HepG2 (cell line): Measurements from ENCODE around the gene CAMTA1. TPM values are rescaled to one million over a fixed set of nuclear protein-coding genes. Genes with fewer than 3 reads are reported as not detected.

Experiments used
- ATAC-seq: fragments of 200-7000 bp; cut with Tn5 transposase; 3 replicates; pipeline ENCODE4 v1.9.1; 2020; ENCODE audit warnings: mild to moderate bottlenecking, moderate library complexity
- BruUV-seq: library from RNA; stranded (reverse); fragments of 400-500 nt; replicated peaks from 2 replicates; lab custom pipeline; 2021; lab: Mats Ljungman, UMichigan
- CTCF ChIA-PET: fragments of 300-600 bp; formaldehyde crosslinking; extraction: SDS; loops from one replicate; lab custom pipeline; 2021; ENCODE audit warnings: low total read pairs, inconsistent platforms, low intra/inter-chr PET ratio; lab: Yijun Ruan, JAX
- POLR2A ChIA-PET: fragments of 350-600 bp; sonication (Branson Sonifier 250); formaldehyde crosslinking; loops from one replicate; lab custom pipeline; 2020; ENCODE audit warnings: antibody characterized with exemption, inconsistent platforms; lab: Yijun Ruan, JAX
- DNase-seq: peaks from one replicate; pipeline ENCODE4 v3.0.0-alpha.2; 2015; ENCODE audit warnings: low spot score
- FAIRE-seq: peaks from 3 replicates; lab custom pipeline; 2011; peaks lifted over from hg19 to GRCh38; lab: Jason Lieb, UNC
- H2AFZ ChIP-seq: one replicate; pipeline ENCODE4 v1.6.1; 2011; ENCODE audit warnings: low read length, inconsistent platforms
- H3K27ac ChIP-seq: fragments of 300-600 bp; 3 replicates; pipeline ENCODE4 v1.8.0; 2011; ENCODE audit warnings: mixed run types, mild to moderate bottlenecking, mixed read lengths, low read length, inconsistent platforms; ENCODE audit not compliant: insufficient read depth; ENCODE audit errors: extremely low read length
- H3K27me3 ChIP-seq, 2 experiments: fragments of 200-600 bp in 1 of 2; 2 replicates in 1 of 2; 3 replicates in 1 of 2; pipeline versions ENCODE4 v1.6.0 to v1.8.0; 2011; ENCODE audit warnings: low read length in 2 of 2, mild to moderate bottlenecking in 2 of 2, moderate library complexity in 2 of 2, inconsistent platforms in 1 of 2; ENCODE audit not compliant: insufficient read depth in 2 of 2, control insufficient read depth in 1 of 2
- H3K36me3 ChIP-seq, 2 experiments: fragments of 200-600 bp in 1 of 2; replicated peaks in 1 of 2; 2 replicates in 1 of 2; 3 replicates in 1 of 2; pipeline versions ENCODE4 v1.5.1 to v1.8.0; 2011; ENCODE audit warnings: low read length in 2 of 2, inconsistent platforms in 1 of 2; ENCODE audit not compliant: insufficient read depth in 2 of 2, control insufficient read depth in 1 of 2
- H3K4me1 ChIP-seq: 2 replicates; pipeline ENCODE4 v1.5.1; 2012; ENCODE audit warnings: low read length, inconsistent platforms; ENCODE audit not compliant: insufficient read depth
- H3K4me2 ChIP-seq: 2 replicates; pipeline ENCODE4 v1.6.0; 2011; ENCODE audit warnings: low read depth, low read length, inconsistent platforms
- H3K4me3 ChIP-seq, 3 experiments: fragments of 200-600 bp in 1 of 3; sonication (generic), shearing (Covaris generic) in 1 of 3; replicated peaks in 1 of 3; 2 replicates each; pipeline ENCODE4 v1.5.1; 2011 to 2016; ENCODE audit warnings: low read length in 3 of 3, inconsistent platforms in 2 of 3, low read depth in 2 of 3, mild to moderate bottlenecking in 2 of 3, control low read depth in 1 of 3, mixed read lengths in 1 of 3; ENCODE audit not compliant: insufficient read depth in 1 of 3
- H3K79me2 ChIP-seq: one replicate; pipeline ENCODE4 v1.6.1; 2011; ENCODE audit warnings: low read length, inconsistent platforms; ENCODE audit not compliant: insufficient read depth
- H3K9ac ChIP-seq: 2 replicates; pipeline ENCODE4 v1.6.0; 2011; ENCODE audit warnings: mild to moderate bottlenecking, low read depth, low read length, inconsistent platforms; ENCODE audit not compliant: insufficient read depth
- H3K9me3 ChIP-seq: 2 replicates; pipeline ENCODE4 v1.5.1; 2012; ENCODE audit warnings: mild to moderate bottlenecking, low read length
- H4K20me1 ChIP-seq: 2 replicates; pipeline ENCODE4 v1.6.0; 2011; ENCODE audit warnings: inconsistent platforms, mild to moderate bottlenecking, low read length, moderate library complexity; ENCODE audit not compliant: insufficient read depth
- AKAP8 ChIP-seq: sonication (generic); formaldehyde crosslinking; IDR thresholded peaks from 2 replicates; pipeline ENCODE4 v1.5.1; 2020; ENCODE audit warnings: mild to moderate bottlenecking, missing genetic modification reagents
- DMAP1 ChIP-seq: IDR thresholded peaks from 2 replicates; pipeline ENCODE4 v1.6.1; 2016
- IRF2 ChIP-seq: IDR thresholded peaks from 2 replicates; pipeline ENCODE4 v1.6.1; 2018; ENCODE audit warnings: missing genetic modification reagents, missing compliant biosample characterization
- NR2F6 ChIP-seq, 2 experiments: IDR thresholded peaks; 2 replicates each; pipeline ENCODE4 v1.6.1; 2016; ENCODE audit warnings: antibody characterized with exemption in 1 of 2, mild to moderate bottlenecking in 1 of 2
- RFX5 ChIP-seq: IDR thresholded peaks from 2 replicates; pipeline ENCODE4 v1.6.1; 2011; ENCODE audit warnings: low read depth, low read length, improper control_type of control experiment
- RNF219 ChIP-seq: sonication (generic); formaldehyde crosslinking; IDR thresholded peaks from 2 replicates; pipeline ENCODE4 v1.5.0; 2020; ENCODE audit warnings: mild to moderate bottlenecking, missing genetic modification reagents
- ZNF121 ChIP-seq: sonication (generic); formaldehyde crosslinking; IDR thresholded peaks from 2 replicates; pipeline ENCODE4 v1.5.0; 2020; ENCODE audit warnings: mild to moderate bottlenecking, missing genetic modification reagents
- ZNF383 ChIP-seq: sonication (generic); formaldehyde crosslinking; IDR thresholded peaks from 2 replicates; pipeline ENCODE4 v1.4.0; 2020; ENCODE audit warnings: missing genetic modification reagents, mild to moderate bottlenecking, borderline replicate concordance
- ZNF629 ChIP-seq: sonication (generic); formaldehyde crosslinking; conservative IDR thresholded peaks from 2 replicates; pipeline ENCODE4 v1.5.0; 2020; ENCODE audit warnings: missing genetic modification reagents
- ZNF672 ChIP-seq: sonication (generic); formaldehyde crosslinking; IDR thresholded peaks from 2 replicates; pipeline ENCODE4 v1.8.1; 2022; ENCODE audit warnings: missing genetic modification reagents
- WGBS: methylation state at CpG from one replicate; pipeline ENCODE4 v1.1.6; 2017; ENCODE audit warnings: low lambda C conversion rate; 5-methylcytosine and 5-hydroxymethylcytosine counted together
- in situ Hi-C: cut with HindIII; loops from 2 replicates; pipeline ENCODE4 v1.10.0; 2017; ENCODE audit warnings: low pct_unique_long_range_greater_than_20kb; ENCODE audit not compliant: extremely low pct_ligation_motif_present
- intact Hi-C: fragments of 100-400 bp; cut with micrococcal nuclease; formaldehyde crosslinking; loops from one replicate; pipeline ENCODE4 v1.10.0; 2022; ENCODE audit not compliant: unreplicated experiment
- polyA plus RNA-seq, 8 experiments: library from polyadenylated mRNA; depleted of rRNA in 3 of 8; stranded (reverse) in 7 of 8; unstranded in 1 of 8; fragments of >200 nt; fragmentation: Illumina TruSeq in 4 of 8; extraction: Trizol in 4 of 8; gene quantifications; 2 replicates each; pipeline versions ENCODE4 v1.2.1 to v1.2.3, GENCODE V29; 2011 to 2016; ENCODE audit warnings: low read depth in 4 of 8, missing spikeins in 1 of 8, mixed read lengths in 1 of 8; ENCODE audit not compliant: insufficient read depth in 1 of 8
- total RNA-seq, 5 experiments: library from RNA; depleted of rRNA; stranded (reverse); fragments of >200 nt; fragmentation: Illumina TruSeq; extraction: Trizol; gene quantifications; 2 replicates each; pipeline ENCODE4 v1.2.3, GENCODE V29; 2016; ENCODE audit warnings: low read depth in 1 of 5
- TF ChIP-seq, protein P1 (sequence below): sonication (generic); formaldehyde crosslinking; IDR thresholded peaks from 2 replicates; pipeline ENCODE4 v1.5.0; 2020; ENCODE audit warnings: missing genetic modification reagents
- TF ChIP-seq, protein P2 (sequence below): IDR thresholded peaks from 2 replicates; pipeline ENCODE4 v1.6.1; 2016; ENCODE audit warnings: missing biosample characterization, missing genetic modification reagents, low read depth
- TF ChIP-seq, protein P3 (sequence below): sonication (generic); formaldehyde crosslinking; IDR thresholded peaks from 2 replicates; pipeline ENCODE4 v1.4.0; 2020; ENCODE audit warnings: mild to moderate bottlenecking, missing genetic modification reagents

Gene CAMTA1
- total and polyA plus RNA-seq, 2 of the 13 experiments (the other 11 are each of a cell fraction or from before 2014, with no cell fraction given), result 25.0 to 36.4 TPM

GRCh38 chr1:6924891-6925290 lies 139.6 kb downstream of the CAMTA1 start:
- ChIA-PET POLR2A (no interaction called here), CTCF (no interaction called here)
- Histone ChIP-seq H3K4me1 (no peaks in the 10 kb centered on the region), H3K4me2 (no peak overlapping the region), H3K27me3 (peaks cover 0 to 21% of the 10 kb centered on the region in 2 experiments; a peak in 3 of 5 replicates), H3K4me3 (no peak overlapping the region), H3K9me3 (no peaks in the 10 kb centered on the region), H3K79me2 (no peaks in the 10 kb centered on the region), H4K20me1 (no peaks in the 10 kb centered on the region), H3K36me3 (no peaks in the 10 kb centered on the region), H2AFZ (no peak overlapping the region), H3K27ac (no peak overlapping the region), H3K9ac (no peak overlapping the region)
- no TSS peak for BruUV-seq
- ATAC-seq (no peak), FAIRE-seq (no peak), DNase-seq (no peak)
- intact Hi-C loops (no loop called here), in situ Hi-C loops (no loop called here)
- WGBS, result 31% methylated on average over 4 of the region's 4 CpGs
- TF ChIP-seq ZNF629 (CRISPR knock-in tag), result no peak
- no peak for TF ChIP-seq AKAP8
- TF ChIP-seq, protein P1, sequence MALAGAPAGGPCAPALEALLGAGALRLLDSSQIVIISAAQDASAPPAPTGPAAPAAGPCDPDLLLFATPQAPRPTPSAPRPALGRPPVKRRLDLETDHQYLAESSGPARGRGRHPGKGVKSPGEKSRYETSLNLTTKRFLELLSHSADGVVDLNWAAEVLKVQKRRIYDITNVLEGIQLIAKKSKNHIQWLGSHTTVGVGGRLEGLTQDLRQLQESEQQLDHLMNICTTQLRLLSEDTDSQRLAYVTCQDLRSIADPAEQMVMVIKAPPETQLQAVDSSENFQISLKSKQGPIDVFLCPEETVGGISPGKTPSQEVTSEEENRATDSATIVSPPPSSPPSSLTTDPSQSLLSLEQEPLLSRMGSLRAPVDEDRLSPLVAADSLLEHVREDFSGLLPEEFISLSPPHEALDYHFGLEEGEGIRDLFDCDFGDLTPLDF (CRISPR knock-in tag), result no peak
- TF ChIP-seq, protein P2, sequence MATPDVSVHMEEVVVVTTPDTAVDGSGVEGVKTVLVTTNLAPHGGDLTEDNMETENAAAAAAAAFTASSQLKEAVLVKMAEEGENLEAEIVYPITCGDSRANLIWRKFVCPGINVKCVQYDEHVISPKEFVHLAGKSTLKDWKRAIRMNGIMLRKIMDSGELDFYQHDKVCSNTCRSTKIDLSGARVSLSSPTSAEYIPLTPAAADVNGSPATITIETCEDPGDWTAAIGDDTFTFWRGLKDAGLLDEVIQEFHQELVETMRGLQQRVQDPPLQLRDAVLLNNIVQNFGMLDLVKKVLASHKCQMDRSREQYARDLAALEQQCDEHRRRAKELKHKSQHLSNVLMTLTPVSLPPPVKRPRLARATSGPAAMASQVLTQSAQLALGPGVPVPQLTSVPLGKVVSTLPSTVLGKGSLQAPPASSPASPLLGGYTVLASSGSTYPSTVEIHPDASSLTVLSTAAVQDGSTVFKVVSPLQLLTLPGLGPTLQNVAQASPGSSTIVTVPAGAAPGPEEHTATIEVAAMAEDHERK (CRISPR knock-in tag), result no peak
- no peak for TF ChIP-seq ZNF672 (CRISPR knock-in tag)
- no peak for TF ChIP-seq NR2F6 (IDR thresholded peaks at IDR 0.05)
- TF ChIP-seq NR2F6 (CRISPR knock-in tag; IDR thresholded peaks at IDR 0.05), result no peak
- no peak for TF ChIP-seq DMAP1 (CRISPR knock-in tag)
- no peak for TF ChIP-seq ZNF383 (CRISPR knock-in tag)
- TF ChIP-seq RNF219, result no peak
- TF ChIP-seq ZNF121 (CRISPR knock-in tag), result no peak
- TF ChIP-seq RFX5, result no peak
- TF ChIP-seq, protein P3, sequence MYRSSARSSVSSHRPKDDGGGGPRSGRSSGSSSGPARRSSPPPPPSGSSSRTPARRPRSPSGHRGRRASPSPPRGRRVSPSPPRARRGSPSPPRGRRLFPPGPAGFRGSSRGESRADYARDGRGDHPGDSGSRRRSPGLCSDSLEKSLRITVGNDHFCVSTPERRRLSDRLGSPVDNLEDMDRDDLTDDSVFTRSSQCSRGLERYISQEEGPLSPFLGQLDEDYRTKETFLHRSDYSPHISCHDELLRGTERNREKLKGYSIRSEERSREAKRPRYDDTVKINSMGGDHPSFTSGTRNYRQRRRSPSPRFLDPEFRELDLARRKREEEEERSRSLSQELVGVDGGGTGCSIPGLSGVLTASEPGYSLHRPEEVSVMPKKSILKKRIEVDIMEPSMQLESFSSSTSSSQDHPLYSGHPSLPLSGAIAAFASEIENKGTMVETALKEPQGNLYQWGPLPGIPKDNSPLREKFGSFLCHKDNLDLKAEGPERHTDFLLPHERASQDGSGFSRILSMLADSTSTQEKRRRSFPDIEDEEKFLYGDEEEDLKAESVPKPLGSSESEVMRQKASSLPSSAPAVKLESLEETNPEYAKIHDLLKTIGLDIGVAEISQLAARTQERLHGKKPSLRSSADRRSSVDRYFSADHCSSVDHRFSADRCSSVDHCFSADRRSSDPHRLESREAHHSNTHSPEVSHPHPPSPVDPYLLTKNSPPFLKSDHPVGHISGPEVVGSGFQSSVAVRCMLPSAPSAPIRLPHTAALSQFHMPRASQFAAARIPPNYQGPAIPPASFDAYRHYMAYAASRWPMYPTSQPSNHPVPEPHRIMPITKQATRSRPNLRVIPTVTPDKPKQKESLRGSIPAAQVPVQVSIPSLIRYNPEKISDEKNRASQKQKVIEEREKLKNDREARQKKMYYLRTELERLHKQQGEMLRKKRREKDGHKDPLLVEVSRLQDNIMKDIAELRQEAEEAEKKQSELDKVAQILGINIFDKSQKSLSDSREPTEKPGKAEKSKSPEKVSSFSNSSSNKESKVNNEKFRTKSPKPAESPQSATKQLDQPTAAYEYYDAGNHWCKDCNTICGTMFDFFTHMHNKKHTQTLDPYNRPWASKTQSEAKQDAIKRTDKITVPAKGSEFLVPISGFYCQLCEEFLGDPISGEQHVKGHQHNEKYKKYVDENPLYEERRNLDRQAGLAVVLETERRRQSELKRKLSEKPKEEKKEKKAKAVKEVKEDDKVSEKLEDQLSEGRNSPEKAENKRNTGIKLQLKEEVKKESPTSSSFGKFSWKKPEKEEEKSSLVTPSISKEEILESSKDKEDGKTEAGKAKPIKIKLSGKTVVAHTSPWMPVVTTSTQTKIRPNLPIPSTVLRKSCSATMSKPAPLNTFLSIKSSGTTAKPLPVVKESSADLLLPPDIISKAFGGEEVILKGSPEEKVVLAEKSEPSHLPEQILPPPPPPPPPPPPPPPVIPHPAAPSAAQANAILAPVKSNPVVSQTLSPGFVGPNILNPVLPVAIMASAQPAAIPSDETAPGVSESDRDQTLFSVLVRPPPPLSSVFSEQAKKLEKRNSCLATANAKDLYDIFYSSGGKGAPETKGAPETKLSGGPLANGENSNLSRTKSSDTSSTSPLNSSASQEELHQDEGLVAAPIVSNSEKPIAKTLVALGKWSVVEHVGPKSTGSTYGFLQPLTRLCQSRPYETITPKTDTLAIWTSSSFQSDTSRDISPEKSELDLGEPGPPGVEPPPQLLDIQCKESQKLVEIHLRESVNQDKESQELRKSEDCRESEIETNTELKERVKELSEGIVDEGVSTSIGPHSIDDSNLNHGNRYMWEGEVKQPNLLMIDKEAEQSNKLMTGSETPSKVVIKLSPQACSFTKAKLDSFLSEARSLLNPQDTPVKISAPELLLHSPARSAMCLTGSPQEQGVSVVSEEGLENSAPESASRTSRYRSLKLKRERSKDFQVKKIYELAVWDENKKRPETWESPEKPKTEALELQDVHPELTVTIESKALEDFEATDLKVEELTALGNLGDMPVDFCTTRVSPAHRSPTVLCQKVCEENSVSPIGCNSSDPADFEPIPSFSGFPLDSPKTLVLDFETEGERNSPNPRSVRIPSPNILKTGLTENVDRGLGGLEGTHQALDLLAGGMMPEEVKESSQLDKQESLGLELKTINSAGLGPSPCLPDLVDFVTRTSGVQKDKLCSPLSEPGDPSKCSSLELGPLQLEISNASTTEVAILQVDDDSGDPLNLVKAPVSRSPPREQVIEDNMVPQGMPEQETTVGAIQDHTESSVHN (CRISPR knock-in tag), result no peak
- TF ChIP-seq IRF2 (CRISPR knock-in tag), result no peak
